RKO (cell line): ENCODE results near the gene BATF.

Experiments
- DNase-seq: peaks from one replicate; pipeline ENCODE4 v3.0.0-alpha.2; 2016; ENCODE audit warnings: low spot score

BATF gene

DNA sequence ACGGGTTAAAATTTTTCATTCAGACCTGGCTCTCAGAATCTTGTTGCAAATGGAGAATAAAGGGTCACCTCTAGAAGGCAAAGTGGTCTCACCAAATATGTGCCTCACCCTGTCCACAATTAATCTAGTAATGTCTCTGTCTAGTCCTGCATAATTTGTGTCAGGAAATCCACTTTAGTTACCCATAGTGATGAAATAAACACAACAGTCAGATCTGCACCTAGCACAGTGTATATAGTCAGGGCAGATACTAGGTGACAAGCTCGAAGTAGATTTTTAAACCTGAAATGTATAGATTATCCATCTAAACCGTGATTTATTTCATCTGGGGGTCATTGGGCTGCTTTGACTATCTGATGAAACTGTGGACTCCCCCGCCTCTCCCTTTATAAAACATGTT lies 40.2 kb downstream of the BATF start:
- no peak for DNase-seq

DNA sequence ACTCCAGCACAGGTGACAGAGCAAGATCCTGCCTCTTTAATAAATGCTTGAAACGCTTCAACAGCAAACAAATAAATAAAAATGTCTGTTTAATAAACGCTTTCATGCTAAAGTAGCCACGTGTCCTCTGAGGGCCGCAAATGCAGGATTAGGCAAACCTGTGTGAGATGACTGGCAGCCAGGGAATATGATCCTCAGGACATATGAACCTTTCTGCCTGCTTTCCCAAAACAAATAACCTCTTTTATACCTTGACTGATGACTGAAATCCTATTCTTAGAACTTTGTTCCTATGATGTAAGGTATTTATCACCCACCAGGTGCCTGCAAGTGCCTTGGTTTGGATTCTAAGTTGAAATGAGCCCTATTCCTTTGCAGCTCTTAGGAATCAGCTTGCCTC lies 41.7 kb downstream of the BATF start:
- DNase-seq, result no peak

DNA sequence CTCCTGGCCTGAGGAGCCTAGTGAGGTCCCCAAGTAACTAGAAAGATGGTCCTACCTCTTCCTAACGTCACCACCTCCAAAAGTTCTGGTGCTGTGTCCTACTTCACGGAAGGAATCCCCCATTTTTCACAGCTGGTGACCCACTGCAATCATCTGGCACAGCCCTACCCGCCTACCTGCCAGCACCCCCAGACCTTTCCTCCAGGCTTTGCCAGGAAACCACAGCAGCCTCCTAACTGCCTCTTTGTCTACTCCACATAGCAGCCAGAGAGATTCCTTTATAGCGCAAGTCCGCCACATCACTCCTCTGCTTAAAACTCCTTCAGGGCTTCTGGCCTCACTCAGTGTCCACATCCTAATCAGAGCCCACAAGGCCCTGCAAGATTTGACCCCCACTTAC lies 42.8 kb downstream of the BATF start:
- DNase-seq, result no peak

DNA sequence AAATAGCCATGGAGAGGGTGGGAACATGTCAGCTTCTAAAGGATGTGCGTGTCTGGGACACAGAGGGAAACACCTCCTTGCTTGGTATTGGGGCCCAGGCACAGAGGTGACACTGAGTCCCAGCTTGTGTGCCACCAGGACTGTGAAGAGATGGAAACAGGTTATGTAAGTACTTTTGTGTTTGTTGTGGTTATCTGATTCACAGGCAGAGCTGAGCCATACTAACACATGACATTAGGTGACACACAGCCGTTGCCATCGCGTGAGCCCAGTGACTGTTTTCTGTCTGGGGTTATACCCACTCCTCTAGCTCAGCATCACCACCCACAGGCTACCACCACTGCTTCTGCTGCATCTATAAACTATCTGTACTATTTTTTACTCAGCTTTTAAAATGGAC lies 44.1 kb downstream of the BATF start:
- peak; percentile 58 for DNase-seq

DNA sequence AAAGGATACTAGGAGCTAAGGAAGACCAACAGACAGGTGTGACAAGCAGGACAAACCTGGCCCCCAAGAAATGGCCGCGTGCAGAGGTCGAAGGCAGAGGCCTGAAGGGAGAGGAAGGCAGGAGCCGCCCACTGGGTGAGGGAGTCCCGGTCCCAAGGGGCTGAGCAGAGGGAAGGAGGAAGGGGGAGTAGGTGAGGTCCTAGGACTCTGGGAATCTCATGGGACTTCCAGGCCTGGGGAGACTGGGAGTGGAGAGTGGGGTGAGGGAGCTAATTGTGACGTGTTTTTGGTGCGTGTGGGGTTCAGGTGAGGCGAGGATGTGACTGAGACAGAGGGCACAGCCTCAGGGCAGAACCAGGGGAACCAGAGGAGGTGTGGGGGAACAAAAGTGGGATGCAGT lies 44.5 kb downstream of the BATF start:
- no peak for DNase-seq

DNA sequence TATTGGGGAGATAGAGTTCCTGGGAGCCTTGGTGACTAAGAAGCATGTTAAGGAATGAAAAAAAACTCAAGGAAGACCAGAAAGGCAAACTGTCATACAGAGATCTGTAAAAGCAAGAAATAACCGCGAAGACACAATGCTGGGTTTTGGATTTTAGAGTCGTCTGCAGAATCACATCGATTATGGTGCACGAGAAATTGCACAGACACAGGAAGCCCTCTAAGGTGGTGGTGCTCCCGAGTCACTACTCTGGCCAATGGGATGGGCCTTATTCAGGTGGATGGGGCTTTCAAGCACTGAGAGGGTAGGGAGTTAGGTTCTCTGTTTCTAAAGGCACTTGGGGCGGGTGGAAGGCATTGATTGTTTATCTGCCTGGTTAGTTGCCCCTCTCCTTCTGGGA lies 45.9 kb downstream of the BATF start:
- DNase-seq, result no peak

DNA sequence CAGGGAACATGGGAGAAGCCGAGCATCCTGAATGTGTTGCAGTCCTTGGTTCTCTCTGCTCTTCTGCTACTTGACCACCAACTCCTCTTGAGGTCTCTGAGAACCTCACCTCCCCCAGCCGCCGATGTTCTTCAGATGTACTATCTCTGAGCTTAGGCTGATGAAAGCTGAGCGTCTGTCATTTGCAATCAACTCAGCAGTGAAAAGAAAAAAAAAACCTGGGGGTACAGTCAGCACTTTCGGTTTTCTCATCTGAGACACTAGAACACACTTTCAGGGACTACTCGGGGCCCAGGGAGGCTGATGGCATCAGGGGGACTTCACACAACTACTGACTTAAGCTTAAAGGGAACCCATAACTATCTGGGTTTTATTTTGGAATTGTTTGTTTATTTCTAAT lies 46.5 kb downstream of the BATF start:
- DNase-seq, result no peak

DNA sequence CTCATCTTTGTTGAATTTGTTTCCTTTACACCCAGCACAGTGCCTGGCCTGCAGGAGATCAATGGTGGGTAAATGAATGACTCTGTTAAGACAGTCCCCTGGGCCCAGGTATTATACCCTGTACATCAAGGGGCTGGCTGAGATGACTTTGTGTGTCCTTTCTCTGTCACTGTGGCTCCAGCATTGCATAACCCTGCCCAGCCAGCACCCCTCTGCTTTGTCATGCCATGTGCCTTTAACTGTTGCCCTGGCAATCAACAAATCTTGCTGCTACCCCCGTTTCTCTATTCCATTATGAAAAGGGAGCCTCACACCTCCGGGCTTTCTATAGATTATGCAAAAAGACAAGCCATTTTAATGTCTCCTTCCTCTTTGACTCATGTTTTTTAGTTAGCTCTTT lies 48.5 kb downstream of the BATF start:
- DNase-seq, result no peak

DNA sequence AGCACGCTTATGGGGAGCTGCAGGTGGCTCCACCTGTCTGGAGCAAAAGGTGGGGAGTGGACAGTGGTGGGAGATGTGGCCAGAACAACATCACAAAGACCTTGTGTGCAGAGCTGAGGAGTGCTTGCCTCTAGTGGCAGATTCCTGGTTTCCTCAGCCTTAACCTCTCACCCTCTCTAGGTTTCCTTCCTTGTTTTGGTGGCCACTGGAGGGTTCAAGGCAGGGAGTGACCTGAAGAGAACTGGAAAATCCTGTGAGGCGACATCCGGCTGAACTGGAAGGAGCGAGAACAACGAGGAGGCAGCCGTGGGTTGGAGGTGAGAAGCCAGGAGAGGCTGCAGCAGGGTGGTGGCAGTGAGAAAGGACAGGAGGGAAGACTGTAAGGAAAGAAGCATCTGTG lies 49.8 kb downstream of the BATF start:
- no peak for DNase-seq

DNA sequence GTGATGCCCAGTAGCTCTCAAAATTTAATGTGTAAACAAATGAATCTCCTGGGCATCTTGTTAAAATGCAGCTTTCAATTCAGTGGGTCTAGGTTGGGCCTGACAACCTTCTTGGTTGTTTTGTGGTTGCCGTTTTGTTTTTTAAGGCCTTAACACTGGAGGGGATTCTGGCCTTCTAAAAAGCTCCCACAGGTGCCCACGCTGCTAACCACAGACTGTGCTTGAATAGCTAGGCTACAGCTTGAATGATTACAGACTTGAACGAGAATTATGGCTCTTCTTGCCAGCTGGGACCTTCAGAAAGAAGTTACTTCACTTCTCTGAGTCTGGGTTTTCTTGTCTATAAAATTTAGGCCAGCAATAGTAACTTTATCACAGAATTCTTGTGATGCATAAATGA lies 54.8 kb downstream of the BATF start:
- no peak for DNase-seq

DNA sequence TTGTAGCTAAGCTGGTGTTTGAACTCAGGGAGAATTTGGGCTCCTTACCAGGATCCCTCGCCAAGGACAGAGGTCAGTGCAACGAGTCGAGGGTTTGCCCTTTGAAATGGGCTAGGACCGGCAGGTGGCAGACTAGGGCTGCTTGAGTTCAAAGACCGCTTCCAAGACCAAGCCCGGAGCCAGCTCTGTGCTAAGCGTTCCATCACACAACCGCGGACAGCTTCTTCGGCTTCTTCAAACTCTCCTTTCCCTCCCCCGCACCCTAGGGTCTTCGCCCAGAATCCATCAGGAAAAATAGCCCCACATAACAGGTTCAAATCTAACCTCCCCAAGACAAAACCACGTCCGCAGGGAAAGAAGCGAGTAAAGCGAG lies 55.4 kb downstream of the BATF start:
- peak; percentile 90 for DNase-seq

DNA sequence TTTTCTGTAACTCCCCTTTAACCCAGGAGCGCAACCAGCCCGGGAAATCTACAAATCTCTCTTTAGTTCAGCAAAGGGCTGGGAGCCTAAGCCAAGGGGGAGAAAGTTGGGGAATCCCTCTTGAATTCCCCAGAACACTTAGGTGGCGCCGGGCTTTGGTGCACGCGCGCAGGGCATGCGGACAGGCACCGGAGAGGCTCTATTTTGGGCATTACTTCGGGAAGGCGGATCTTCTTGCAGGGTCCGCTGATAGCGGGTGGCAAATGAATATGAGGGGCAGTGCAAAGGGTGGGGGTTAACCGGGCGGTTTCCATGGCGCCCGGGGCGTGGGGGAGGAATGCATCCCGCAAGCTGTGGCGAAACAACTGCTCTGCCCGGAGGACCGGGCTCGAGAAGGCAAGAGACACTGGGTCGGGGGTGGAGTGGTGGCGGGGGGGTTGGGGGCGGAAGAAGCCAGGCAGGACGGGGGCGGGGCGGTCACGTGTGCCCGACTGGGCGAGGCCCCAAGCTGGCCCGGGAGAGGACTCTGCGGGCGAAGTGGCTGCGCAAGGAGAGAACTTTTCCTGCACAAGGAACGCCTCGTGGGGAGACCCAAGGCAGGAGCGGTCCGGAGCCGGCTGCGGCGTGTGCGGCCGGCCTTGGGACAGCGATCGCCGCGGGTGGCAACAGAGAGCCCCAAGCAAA lies 56.0 kb downstream of the BATF start, which contains the start of gene FLVCR2:
Gene FLVCR2, plus strand, starts transcription at position 519 of the 684 bp plus-strand sequence. CDS start 353 bp downstream, outside the sequence.
- peak; percentile 66 for DNase-seq

DNA sequence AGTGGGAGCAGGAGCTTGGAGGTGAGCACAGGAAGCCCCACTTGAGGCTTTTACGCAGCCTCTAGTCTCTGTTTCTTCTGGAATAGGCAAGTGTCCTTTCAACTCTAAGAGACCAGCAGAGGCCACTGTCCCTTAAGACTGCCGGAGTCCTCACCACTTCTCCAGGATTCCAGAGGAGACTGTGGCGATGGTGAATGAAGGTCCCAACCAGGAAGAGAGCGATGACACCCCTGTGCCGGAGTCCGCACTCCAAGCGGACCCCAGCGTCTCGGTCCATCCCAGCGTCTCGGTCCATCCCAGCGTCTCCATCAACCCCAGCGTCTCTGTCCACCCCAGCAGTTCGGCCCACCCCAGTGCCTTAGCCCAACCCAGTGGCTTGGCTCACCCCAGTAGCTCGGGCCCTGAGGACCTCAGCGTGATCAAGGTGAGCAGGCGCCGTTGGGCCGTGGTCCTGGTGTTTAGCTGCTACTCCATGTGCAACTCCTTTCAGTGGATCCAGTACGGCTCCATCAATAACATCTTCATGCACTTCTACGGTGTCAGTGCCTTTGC lies 56.6 kb downstream of the BATF start:
- peak; percentile 38 for DNase-seq

DNA sequence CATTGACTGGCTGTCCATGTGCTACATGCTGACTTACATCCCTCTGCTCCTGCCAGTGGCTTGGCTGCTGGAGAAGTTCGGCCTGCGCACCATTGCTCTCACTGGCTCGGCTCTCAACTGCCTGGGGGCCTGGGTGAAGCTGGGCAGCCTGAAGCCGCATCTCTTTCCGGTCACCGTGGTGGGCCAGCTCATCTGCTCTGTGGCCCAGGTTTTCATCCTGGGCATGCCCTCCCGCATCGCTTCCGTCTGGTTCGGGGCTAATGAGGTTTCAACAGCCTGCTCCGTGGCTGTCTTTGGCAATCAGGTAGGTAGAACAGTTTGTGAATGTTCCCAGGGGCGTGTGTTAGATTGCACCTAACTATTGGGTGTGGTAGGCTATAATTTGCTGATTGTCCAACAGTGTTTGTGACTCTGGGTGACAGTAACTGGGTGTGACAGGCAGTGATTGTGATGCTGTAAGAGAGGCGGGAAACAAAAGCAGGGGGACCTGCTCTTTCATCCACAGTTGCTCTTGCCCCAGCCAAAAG lies 57.1 kb downstream of the BATF start:
- DNase-seq, result no peak

DNA sequence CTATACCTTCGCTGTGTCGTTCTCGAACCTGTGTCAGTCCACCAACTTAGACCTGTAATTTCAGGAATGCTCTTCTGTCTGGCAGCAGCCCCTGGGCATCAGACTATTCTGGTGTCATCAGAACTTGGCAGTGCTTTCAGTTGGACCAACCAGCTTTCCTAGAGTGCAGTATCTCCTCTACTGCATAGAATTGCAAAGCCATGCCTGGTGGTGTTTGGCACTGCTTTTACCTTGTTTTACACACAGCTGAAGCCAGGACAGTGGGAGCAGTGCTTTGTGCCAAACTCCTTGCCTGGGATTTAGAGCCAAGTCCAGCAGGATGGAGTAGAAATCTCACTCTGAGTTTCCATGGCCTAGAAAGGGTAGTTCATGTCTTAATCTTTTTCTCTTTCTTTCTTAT lies 57.6 kb downstream of the BATF start:
- no peak for DNase-seq

DNA sequence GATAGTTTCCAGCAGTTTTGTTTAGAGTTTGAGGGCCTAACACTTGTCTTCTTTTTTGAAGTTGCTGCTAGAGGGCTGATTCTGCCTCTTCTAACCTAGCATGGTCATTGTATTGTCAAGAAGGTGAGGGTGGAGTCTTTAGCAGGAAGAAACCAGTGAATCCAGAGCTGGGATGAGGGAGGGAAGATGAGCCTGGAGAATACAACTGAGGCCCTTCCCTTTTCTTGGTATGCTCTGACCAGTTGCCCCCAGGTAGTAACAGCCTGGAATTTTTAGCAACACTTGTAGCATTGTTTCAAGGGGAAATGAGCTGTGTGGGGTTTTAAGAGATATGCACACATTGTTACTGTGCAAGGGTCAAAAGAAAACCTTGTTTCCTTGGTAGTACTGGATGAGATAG lies 65.1 kb downstream of the BATF start:
- DNase-seq, result no peak

DNA sequence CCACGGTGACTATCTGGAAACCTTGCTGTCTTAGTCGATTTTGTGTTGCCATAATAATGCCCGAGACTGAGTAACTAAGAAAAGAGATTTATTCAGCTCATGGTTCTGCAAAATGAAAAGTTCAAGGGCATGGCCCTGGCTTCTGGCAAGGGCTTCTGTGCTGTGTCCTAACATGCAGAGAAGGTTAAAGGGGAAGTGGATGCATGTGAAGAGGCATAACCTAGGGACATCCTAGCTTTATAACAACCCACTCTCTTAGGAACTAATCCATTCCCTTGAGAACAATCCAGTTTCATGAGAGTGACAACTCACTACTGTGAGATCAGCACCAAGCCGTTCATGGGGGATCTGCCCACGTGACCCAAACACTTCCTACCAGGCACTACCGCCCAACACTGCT lies 67.7 kb downstream of the BATF start:
- no peak for DNase-seq

DNA sequence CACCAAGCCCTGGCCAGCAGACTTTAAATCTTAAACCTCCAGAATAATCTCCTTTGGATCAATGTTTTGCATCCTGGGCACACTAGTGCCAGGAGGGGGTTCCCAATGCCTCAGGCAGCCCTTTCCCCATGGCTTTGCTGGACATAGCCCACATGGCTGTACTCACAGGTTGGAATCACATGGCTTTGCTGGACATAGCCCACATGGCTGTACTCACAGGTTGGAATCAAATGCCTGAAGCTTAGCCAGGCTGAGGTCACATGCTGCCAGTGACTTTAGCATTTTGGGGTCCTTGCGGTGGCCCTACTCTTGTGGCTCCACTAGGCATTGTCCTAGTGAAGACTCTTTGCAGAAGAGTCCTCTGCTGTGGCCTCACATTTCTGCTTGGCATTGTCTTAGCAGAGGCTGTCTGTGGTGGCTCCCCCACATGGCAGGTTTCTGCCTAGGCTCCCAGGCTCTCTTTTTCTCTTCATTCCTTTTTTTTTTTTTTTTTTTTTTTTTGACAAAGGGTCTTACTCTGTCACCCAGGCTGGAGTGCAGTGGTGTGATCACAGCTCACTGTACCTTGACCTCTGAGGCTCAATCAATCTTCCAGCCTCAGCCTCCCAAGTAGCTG lies 69.2 kb downstream of the BATF start:
- DNase-seq, result no peak

DNA sequence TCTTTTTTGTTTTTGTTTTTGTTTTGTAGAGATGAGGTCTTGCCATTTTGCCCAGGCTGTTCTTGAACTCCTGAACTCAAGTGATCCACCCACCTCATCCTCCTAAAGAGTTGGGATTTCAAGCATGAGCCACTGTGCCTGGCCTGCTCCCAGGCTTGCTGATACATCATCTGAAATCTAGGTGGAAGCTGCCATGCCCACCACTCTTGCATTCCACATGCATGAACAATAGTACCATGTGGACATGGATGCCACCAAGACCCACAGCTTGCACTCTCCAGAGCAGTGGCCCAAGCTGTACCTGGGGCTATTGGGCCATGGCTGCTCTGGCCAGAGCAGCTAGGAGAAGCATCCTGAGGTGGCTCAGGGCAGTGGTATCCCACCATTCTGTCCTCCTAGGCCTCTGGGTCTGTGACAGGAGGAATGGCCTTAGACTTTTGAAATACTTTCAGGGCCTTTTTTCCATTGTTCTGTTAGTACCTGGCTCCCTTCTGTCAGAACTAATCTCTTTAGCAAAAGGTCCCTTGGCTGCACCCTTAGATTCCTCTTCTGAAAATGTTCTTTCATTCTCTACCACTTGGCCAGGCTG lies 69.8 kb downstream of the BATF start:
- no peak for DNase-seq

DNA sequence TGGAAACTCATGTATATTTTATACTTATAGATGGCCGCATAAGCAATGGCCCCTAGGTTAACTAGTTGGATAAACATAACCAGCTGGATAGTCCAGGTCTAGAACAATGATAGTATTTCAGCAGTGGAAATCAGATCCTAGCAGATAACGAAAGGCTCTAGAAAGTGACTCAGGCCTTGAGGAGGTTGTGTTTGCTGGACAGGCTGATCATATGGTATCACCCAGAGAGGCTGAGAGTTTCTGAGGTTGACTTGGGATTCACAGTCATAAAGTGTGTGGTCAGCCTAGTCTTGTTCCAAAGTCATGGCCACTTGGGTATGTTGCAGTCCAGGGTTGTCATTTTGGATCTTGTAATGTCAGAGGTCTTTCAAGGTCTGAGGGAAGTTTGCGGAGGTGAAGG lies 73.0 kb downstream of the BATF start:
- no peak for DNase-seq
